ENCODE results near the gene IKBKE. TPM values are rescaled to one million over a fixed set of nuclear protein-coding genes. Genes with fewer than 3 reads are reported as not detected.
A peak's percentile ranks its signal among the peaks of the same experiment; 100 is the strongest.

IKBKE gene
- total and polyA plus RNA-seq, 2 donors, result 17.1 to 23.9 TPM

DNA sequence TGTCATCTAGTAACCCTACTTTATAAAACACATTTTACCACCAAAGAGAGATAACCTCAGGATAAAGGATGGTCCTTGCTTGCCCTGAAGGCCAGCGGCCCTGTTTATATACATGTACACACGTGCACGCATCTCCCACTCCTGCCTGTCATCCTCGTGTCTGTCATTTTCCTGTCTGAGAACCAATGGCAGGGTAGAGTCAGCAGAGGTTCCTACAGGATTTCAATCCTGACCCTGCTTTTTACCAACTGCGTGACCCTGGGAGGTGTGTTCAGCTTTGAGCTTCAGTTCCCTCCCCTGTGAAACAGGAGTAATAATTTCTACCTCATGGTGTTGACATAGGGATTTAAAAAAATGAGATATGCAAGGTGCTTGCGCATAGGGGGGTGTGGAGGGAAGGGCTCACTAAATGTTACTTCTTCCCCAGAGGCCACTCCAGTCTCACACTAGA, 24.8 kb downstream of the IKBKE start:
- Histone ChIP-seq H3K36me3 (ENCODE audit: control insufficient read depth in 2 of 2, insufficient read depth in 2 of 2, low read length in 1 of 2) (peaks cover 70 to 92% of the 10 kb centered on the region in 2 donors), H3K27me3 (ENCODE audit: control insufficient read depth in 2 of 2, insufficient read depth in 1 of 2, low read length in 1 of 2) (no peaks in the 10 kb centered on the region), H3K4me1 (ENCODE audit: control insufficient read depth in 2 of 2, insufficient read depth in 2 of 2, low read length in 2 of 2) (peaks cover 0 to 22% of the 10 kb centered on the region in 2 donors), H3K27ac (ENCODE audit: low read depth in 1 of 2, low read length in 1 of 2) (peak overlapping the region in 1 of 2 donors; percentile 40), H3K4me3 (ENCODE audit: low read length in 2 of 2) (no peak overlapping the region), H3K9me3 (ENCODE audit: control insufficient read depth in 2 of 2, insufficient read depth in 1 of 2, low read length in 1 of 2) (peaks cover 0 to 5% of the 10 kb centered on the region in 2 donors)
- WGBS, result 94% methylated on average over 6 of the region's 6 CpGs
- DNase-seq (ENCODE audit: low read depth in 6 of 9, low spot score in 9 of 9), result no peak

DNA sequence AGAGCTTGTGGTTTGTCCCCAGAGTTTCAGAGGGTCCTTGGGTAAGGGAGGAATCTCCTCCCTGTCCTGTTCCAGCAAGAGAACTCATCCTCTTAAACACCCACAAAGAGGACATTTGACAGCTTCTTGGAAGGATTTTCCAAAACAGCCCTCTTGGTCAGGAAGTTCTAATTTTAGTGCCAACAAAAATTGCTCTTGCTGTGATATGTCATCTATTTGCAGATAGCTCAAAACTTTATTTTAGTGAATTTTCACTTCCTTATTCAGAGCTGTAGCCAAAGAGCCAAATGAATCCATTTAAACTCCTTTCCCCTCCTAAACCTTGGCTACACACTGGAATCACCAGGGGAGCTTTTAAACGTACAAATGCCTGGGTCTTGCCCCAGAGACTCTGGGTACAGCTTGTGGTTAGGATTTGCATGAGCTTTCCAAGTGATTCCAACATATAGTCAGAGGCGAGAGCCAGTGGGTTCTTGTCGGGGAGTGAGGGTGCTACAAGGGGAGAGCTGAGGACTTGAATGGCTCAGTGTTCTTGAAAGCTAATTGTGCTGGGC, 25.3 kb downstream of the IKBKE start:
- DNase-seq (ENCODE audit: low read depth in 6 of 9, low spot score in 9 of 9), result no peak
- Histone ChIP-seq H3K36me3 (ENCODE audit: control insufficient read depth in 2 of 2, insufficient read depth in 2 of 2, low read length in 1 of 2) (peaks cover 65 to 86% of the 10 kb centered on the region in 2 donors), H3K27me3 (ENCODE audit: control insufficient read depth in 2 of 2, insufficient read depth in 1 of 2, low read length in 1 of 2) (no peaks in the 10 kb centered on the region), H3K9me3 (ENCODE audit: control insufficient read depth in 2 of 2, insufficient read depth in 1 of 2, low read length in 1 of 2) (peaks cover 0 to 5% of the 10 kb centered on the region in 2 donors), H3K4me1 (ENCODE audit: control insufficient read depth in 2 of 2, insufficient read depth in 2 of 2, low read length in 2 of 2) (peaks cover 0 to 18% of the 10 kb centered on the region in 2 donors), H3K27ac (ENCODE audit: low read depth in 1 of 2, low read length in 1 of 2) (peak overlapping the region; percentile 3 to 40), H3K4me3 (ENCODE audit: low read length in 2 of 2) (no peak overlapping the region)
- 93% methylated on average over 3 of the region's 3 CpGs for WGBS

DNA sequence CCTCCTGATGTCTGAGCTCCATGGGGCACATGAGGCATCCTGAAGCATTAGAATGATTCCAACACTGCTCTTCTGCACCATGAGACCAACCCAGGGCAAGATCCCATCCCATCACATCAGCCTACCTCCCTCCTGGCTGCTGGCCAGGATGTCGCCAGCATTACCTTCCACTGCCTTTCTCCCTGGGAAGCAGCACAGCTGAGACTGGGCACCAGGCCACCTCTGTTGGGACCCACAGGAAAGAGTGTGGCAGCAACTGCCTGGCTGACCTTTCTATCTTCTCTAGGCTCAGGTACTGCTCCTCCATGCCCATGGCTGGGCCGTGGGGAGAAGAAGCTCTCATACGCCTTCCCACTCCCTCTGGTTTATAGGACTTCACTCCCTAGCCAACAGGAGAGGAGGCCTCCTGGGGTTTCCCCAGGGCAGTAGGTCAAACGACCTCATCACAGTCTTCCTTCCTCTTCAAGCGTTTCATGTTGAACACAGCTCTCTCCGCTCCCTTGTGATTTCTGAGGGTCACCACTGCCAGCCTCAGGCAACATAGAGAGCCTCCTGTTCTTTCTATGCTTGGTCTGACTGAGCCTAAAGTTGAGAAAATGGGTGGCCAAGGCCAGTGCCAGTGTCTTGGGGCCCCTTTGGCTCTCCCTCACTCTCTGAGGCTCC, 26.0 kb downstream of the IKBKE start:
- H3K4me3 ChIP-seq (ENCODE audit: low read length in 2 of 2), result no peak overlapping the region
- H3K27ac ChIP-seq (ENCODE audit: low read depth in 1 of 2, low read length in 1 of 2), result peak overlapping the region in 1 of 2 donors; percentile 26
- H3K4me1 ChIP-seq (ENCODE audit: control insufficient read depth in 2 of 2, insufficient read depth in 2 of 2, low read length in 2 of 2), result peaks cover 0 to 16% of the 10 kb centered on the region in 2 donors
- no peaks in the 10 kb centered on the region for H3K27me3 ChIP-seq (ENCODE audit: control insufficient read depth in 2 of 2, insufficient read depth in 1 of 2, low read length in 1 of 2)
- WGBS, result 65% methylated on average over 6 of the region's 6 CpGs
- H3K36me3 ChIP-seq (ENCODE audit: control insufficient read depth in 2 of 2, insufficient read depth in 2 of 2, low read length in 1 of 2), result peaks cover 58 to 79% of the 10 kb centered on the region in 2 donors
- H3K9me3 ChIP-seq (ENCODE audit: control insufficient read depth in 2 of 2, insufficient read depth in 1 of 2, low read length in 1 of 2), result peaks cover 0 to 5% of the 10 kb centered on the region in 2 donors
- DNase-seq (ENCODE audit: low read depth in 6 of 9, low spot score in 9 of 9), result no peak

DNA sequence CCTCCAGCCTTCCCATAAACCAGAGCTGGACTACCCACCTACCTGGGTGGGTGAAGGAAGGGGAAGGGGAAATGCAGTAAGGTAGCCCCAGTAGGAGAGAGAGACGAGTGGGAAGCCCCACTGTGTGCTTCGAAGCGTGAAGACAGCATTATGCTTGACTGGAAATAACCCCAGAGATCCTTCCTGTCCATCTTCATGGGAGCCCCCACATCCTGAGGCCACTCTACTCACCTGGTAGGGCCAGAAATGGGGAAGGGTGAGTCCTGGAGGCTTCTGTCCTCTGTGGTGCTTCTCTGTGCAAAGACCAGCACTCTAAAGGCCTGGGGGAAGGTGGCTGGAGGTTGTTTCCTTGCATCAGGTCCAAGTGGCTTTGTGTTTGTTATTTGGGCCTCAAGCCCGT, 27.1 kb downstream of the IKBKE start:
- Histone ChIP-seq H3K27ac (ENCODE audit: low read depth in 1 of 2, low read length in 1 of 2) (no peak overlapping the region), H3K4me1 (ENCODE audit: control insufficient read depth in 2 of 2, insufficient read depth in 2 of 2, low read length in 2 of 2) (peaks cover 0 to 22% of the 10 kb centered on the region in 2 donors)
- no peak for DNase-seq (ENCODE audit: low read depth in 6 of 9, low spot score in 9 of 9)

DNA sequence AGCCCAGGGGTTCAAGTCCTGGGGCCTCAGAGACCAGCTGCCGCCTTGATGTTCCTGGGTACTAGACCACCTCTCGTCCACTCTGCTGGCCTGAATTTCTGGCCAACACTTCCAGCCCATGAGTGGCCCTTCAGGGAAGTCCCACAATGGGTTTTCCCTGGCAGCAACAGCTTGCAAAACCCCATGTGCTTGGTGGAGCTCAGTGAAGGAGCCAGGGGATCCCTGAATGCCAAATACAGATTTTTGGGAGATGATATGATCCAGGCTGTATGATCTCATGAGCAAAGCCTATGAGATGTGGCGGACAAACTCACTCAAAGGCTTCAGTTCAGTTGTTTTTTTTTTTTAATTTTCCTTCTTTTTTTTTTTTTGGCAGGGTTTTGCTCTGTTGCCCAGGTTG, 27.5 kb downstream of the IKBKE start:
- no peak for DNase-seq (ENCODE audit: low read depth in 6 of 9, low spot score in 9 of 9)
- Histone ChIP-seq H3K4me3 (ENCODE audit: low read length in 2 of 2) (no peak overlapping the region), H3K9me3 (ENCODE audit: control insufficient read depth in 2 of 2, insufficient read depth in 1 of 2, low read length in 1 of 2) (peaks cover 0 to 5% of the 10 kb centered on the region in 2 donors), H3K27me3 (ENCODE audit: control insufficient read depth in 2 of 2, insufficient read depth in 1 of 2, low read length in 1 of 2) (no peaks in the 10 kb centered on the region), H3K27ac (ENCODE audit: low read depth in 1 of 2, low read length in 1 of 2) (no peak overlapping the region), H3K4me1 (ENCODE audit: control insufficient read depth in 2 of 2, insufficient read depth in 2 of 2, low read length in 2 of 2) (peaks cover 0 to 23% of the 10 kb centered on the region in 2 donors), H3K36me3 (ENCODE audit: control insufficient read depth in 2 of 2, insufficient read depth in 2 of 2, low read length in 1 of 2) (peaks cover 43 to 64% of the 10 kb centered on the region in 2 donors)
- 96% methylated on average over 3 of the region's 3 CpGs for WGBS

More for the DNA sequence above, 27.1 kb downstream of the IKBKE start:
- peaks cover 47 to 68% of the 10 kb centered on the region in 2 donors for H3K36me3 ChIP-seq (ENCODE audit: control insufficient read depth in 2 of 2, insufficient read depth in 2 of 2, low read length in 1 of 2)
- H3K9me3 ChIP-seq (ENCODE audit: control insufficient read depth in 2 of 2, insufficient read depth in 1 of 2, low read length in 1 of 2), result peaks cover 0 to 5% of the 10 kb centered on the region in 2 donors
- H3K27me3 ChIP-seq (ENCODE audit: control insufficient read depth in 2 of 2, insufficient read depth in 1 of 2, low read length in 1 of 2), result no peaks in the 10 kb centered on the region
- no peak overlapping the region for H3K4me3 ChIP-seq (ENCODE audit: low read length in 2 of 2)
- 87% methylated on average over 4 of the region's 4 CpGs for WGBS

DNA sequence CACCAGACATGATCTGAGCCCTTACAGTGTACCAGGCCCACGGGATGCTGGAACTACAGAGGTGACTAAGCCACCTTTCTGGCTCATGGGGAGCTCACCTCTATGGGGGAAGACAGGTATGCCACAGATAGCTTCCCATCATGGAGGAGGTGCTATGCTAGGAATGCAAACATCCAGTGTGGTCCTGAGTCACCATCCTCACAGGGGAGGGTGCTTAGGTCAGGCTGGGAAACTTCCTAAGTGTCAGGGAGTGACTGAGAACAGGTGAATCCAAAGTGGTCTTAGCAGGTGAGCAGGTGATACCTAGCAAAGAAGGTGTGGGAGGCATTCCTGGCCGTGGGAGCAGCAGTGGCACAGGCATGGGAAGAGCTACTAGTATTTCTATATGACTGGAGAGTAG, 28.4 kb downstream of the IKBKE start:
- no peak for DNase-seq (ENCODE audit: low read depth in 6 of 9, low spot score in 9 of 9)
- H3K4me3 ChIP-seq (ENCODE audit: low read length in 2 of 2), result no peak overlapping the region
- H3K27ac ChIP-seq (ENCODE audit: low read depth in 1 of 2, low read length in 1 of 2), result no peak overlapping the region
- H3K9me3 ChIP-seq (ENCODE audit: control insufficient read depth in 2 of 2, insufficient read depth in 1 of 2, low read length in 1 of 2), result peaks cover 0 to 5% of the 10 kb centered on the region in 2 donors
- H3K4me1 ChIP-seq (ENCODE audit: control insufficient read depth in 2 of 2, insufficient read depth in 2 of 2, low read length in 2 of 2), result peaks cover 0 to 23% of the 10 kb centered on the region in 2 donors
- WGBS, result 96% methylated on average over 2 of the region's 2 CpGs
- peaks cover 34 to 55% of the 10 kb centered on the region in 2 donors for H3K36me3 ChIP-seq (ENCODE audit: control insufficient read depth in 2 of 2, insufficient read depth in 2 of 2, low read length in 1 of 2)
- no peaks in the 10 kb centered on the region for H3K27me3 ChIP-seq (ENCODE audit: control insufficient read depth in 2 of 2, insufficient read depth in 1 of 2, low read length in 1 of 2)

DNA sequence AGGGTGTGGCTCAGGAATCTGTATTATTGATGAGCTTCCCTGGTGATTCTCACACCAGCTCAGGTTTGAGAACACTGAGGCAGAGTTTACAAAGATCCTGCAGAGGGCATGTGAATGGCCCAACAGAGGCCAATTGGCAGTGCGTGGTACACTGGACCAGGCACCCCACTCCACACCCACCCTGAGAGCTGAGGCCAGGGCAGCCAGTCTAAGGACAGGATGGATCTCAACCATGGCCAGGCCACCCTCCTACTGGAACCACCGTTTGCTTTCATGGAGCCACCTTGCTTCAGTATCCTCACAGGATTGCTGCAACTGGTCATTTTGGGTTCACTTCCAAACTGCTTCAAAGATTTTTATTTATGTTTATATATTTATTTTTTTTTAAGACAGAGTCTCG, 29.8 kb downstream of the IKBKE start:
- DNase-seq (ENCODE audit: low read depth in 6 of 9, low spot score in 9 of 9), result no peak
- WGBS, result 95% methylated on average over 3 of the region's 3 CpGs
- Histone ChIP-seq H3K36me3 (ENCODE audit: control insufficient read depth in 2 of 2, insufficient read depth in 2 of 2, low read length in 1 of 2) (peaks cover 22 to 44% of the 10 kb centered on the region in 2 donors), H3K4me3 (ENCODE audit: low read length in 2 of 2) (no peak overlapping the region), H3K4me1 (ENCODE audit: control insufficient read depth in 2 of 2, insufficient read depth in 2 of 2, low read length in 2 of 2) (peaks cover 0 to 30% of the 10 kb centered on the region in 2 donors), H3K9me3 (ENCODE audit: control insufficient read depth in 2 of 2, insufficient read depth in 1 of 2, low read length in 1 of 2) (peaks cover 0 to 5% of the 10 kb centered on the region in 2 donors), H3K27ac (ENCODE audit: low read depth in 1 of 2, low read length in 1 of 2) (no peak overlapping the region), H3K27me3 (ENCODE audit: control insufficient read depth in 2 of 2, insufficient read depth in 1 of 2, low read length in 1 of 2) (peaks cover 0 to 7% of the 10 kb centered on the region in 2 donors)

DNA sequence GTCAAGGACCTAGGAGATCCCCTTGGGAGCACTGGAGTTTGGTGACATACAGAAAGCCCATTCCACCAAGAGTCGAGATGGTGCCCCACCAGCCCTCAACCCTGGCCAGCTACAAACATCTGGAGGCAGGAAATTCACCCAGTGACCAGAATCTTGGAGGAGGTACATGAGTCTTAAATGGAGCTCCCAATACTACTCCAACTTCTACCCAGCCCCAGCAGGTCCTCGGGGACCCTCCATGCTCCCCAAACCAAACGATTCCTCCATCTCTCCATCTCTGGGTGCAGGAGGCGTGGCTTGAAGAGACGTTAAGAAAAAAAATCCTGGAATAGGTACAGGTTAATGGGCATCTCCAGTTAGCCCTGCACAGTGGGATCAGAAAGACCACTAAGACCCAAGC, 31.6 kb downstream of the IKBKE start:
- WGBS, result 96% methylated on average over 5 of the region's 5 CpGs
- Histone ChIP-seq H3K4me1 (ENCODE audit: control insufficient read depth in 2 of 2, insufficient read depth in 2 of 2, low read length in 2 of 2) (peaks cover 3 to 24% of the 10 kb centered on the region in 2 donors), H3K27me3 (ENCODE audit: control insufficient read depth in 2 of 2, insufficient read depth in 1 of 2, low read length in 1 of 2) (peaks cover 14 to 25% of the 10 kb centered on the region in 2 donors), H3K36me3 (ENCODE audit: control insufficient read depth in 2 of 2, insufficient read depth in 2 of 2, low read length in 1 of 2) (peaks cover 9 to 25% of the 10 kb centered on the region in 2 donors), H3K27ac (ENCODE audit: low read depth in 1 of 2, low read length in 1 of 2) (peak overlapping the region; percentile 0 to 57), H3K9me3 (ENCODE audit: control insufficient read depth in 2 of 2, insufficient read depth in 1 of 2, low read length in 1 of 2) (peaks cover 0 to 2% of the 10 kb centered on the region in 2 donors), H3K4me3 (ENCODE audit: low read length in 2 of 2) (no peak overlapping the region)
- DNase-seq (ENCODE audit: low read depth in 6 of 9, low spot score in 9 of 9), result no peak

DNA sequence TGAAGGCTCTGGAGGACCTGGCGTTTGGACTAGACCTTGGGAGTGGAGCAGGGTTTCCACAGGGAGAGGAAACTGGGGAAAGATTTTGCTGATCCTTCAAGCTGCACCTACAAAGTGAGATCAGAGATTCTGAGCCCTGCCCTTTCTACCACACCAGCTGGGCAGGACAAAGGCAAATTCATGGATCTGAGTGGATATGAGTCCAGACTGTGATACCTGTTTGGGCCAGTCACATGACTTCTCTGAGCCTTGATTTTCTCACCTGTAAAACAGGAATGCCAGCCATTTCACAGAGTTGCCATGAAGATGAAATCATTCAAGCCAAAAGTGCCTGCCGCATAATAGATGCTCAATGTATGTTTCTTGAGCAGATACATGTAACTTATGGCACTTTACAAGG, 32.1 kb downstream of the IKBKE start:
- DNase-seq (ENCODE audit: low read depth in 6 of 9, low spot score in 9 of 9), result no peak
- 97% methylated on average over 2 of the region's 2 CpGs for WGBS
- Histone ChIP-seq H3K36me3 (ENCODE audit: control insufficient read depth in 2 of 2, insufficient read depth in 2 of 2, low read length in 1 of 2) (peaks cover 9 to 20% of the 10 kb centered on the region in 2 donors), H3K4me1 (ENCODE audit: control insufficient read depth in 2 of 2, insufficient read depth in 2 of 2, low read length in 2 of 2) (peaks cover 8 to 27% of the 10 kb centered on the region in 2 donors), H3K27me3 (ENCODE audit: control insufficient read depth in 2 of 2, insufficient read depth in 1 of 2, low read length in 1 of 2) (peaks cover 19 to 30% of the 10 kb centered on the region in 2 donors), H3K9me3 (ENCODE audit: control insufficient read depth in 2 of 2, insufficient read depth in 1 of 2, low read length in 1 of 2) (peaks cover 0 to 4% of the 10 kb centered on the region in 2 donors), H3K27ac (ENCODE audit: low read depth in 1 of 2, low read length in 1 of 2) (no peak overlapping the region), H3K4me3 (ENCODE audit: low read length in 2 of 2) (no peak overlapping the region)

Measured in thymus (tissue), 11 donors.